Measurements from ENCODE around the gene REG3A. TPM values are rescaled to one million over a fixed set of nuclear protein-coding genes. Genes with fewer than 3 reads are reported as not detected.

REG3A gene
- not detected in 2 replicates for total RNA-seq

GRCh38 chr2:79159653-79160052, at the start of gene REG3A:
Gene REG3A, minus strand, starts transcription at chr2:79159753. Its CDS starts 348 bp downstream, at chr2:79159405.

DNA sequence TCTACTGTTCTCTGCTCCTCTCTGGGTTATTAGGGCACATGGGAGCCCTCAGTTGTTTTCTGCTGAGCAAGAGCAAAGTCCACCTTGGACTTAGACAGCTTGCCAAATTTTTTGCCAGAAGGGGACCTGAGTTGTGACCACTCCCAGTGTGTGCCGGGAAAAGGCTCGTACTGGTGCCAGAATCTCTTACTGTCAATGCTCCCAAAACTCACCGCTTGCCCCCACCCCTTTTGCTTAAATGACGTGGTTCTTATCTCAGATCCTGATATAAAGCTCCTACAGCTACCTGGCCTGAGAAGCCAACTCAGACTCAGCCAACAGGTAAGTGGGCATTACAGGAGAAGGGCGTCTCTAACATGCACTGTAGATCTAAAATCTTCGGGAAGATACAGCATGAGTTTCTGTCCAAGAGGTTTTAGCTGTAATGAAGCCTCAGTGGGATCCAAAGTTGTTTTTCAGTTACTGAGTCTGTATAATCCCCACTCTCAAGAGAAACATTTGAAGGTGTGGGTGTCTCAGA, 39.3 kb downstream of the REG3A start, which contains the start of gene REG1A:
TSS of gene REG1A (plus strand) at position 295 of the 520 bp plus-strand sequence. CDS start 374 bp downstream, outside the sequence.

Other genes with a start within 250 kb of the REG3A start
- not detected in 2 replicates for gene REG3G, start 134.1 kb downstream of the REG3A start, total RNA-seq
- not detected in 2 replicates for gene REG1B, start 71.8 kb downstream of the REG3A start, total RNA-seq
- gene REG1A, start 39.3 kb downstream of the REG3A start, total RNA-seq, result not detected in 2 replicates